SK-N-SH (cell line): ENCODE data around the gene ARHGAP44. TPM values are rescaled to one million over a fixed set of nuclear protein-coding genes. Genes with fewer than 3 reads are reported as not detected.

ENCODE experiments used
- CTCF ChIA-PET: fragments of 300-600, 350-600 bp; formaldehyde crosslinking; extraction: SDS; loops from one replicate; lab custom pipeline; 2021; lab: Yijun Ruan, JAX
- POLR2A ChIA-PET: fragments of 350-600 bp; sonication (Branson Sonifier 250); formaldehyde crosslinking; extraction: SDS; loops from one replicate; lab custom pipeline; 2020; ENCODE audit warnings: antibody characterized with exemption, inconsistent platforms; lab: Yijun Ruan, JAX
- DNase-seq: peaks from one replicate; pipeline ENCODE4 v3.0.0; 2012
- H2AFZ ChIP-seq: fragments of 200-600 bp; sonication (generic); 2 replicates; pipeline ENCODE4 v1.8.1; 2016; ENCODE audit warnings: antibody characterized with exemption, mild to moderate bottlenecking, low read depth
- H3F3A ChIP-seq: fragments of 200-600 bp; sonication (generic); replicated peaks from 2 replicates; pipeline ENCODE3; 2016; ENCODE audit warnings: antibody characterized with exemption, mild to moderate bottlenecking; ENCODE audit not compliant: insufficient read depth
- H3K27ac ChIP-seq, 2 experiments: fragments of 200-500 bp in 1 of 2; fragments of 200-600 bp in 1 of 2; sonication (Bioruptor generic) in 1 of 2; sonication (generic), shearing (Covaris generic) in 1 of 2; 2 replicates each; pipeline versions ENCODE4 v1.5.1 to v1.6.1; 2014 to 2016; ENCODE audit warnings: low read depth in 2 of 2, inconsistent platforms in 1 of 2, low read length in 1 of 2, mild to moderate bottlenecking in 1 of 2, mixed read lengths in 1 of 2
- H3K27me3 ChIP-seq: fragments of 200-600 bp; sonication (generic), shearing (Covaris generic); 2 replicates; pipeline ENCODE4 v1.6.1; 2016; ENCODE audit warnings: mixed run types; ENCODE audit not compliant: insufficient read depth
- H3K36me3 ChIP-seq, 2 experiments: fragments of 200-500 bp in 1 of 2; fragments of 200-600 bp in 1 of 2; sonication (Bioruptor generic) in 1 of 2; sonication (generic) in 1 of 2; replicated peaks in 1 of 2; 2 replicates each; pipeline versions ENCODE3 to v1.5.1; 2014 to 2016; ENCODE audit warnings: low read length in 1 of 2, mild to moderate bottlenecking in 1 of 2; ENCODE audit not compliant: insufficient read depth in 2 of 2, control insufficient read depth in 1 of 2
- H3K4me1 ChIP-seq, 2 experiments: fragments of 200-500 bp in 1 of 2; fragments of 200-600 bp in 1 of 2; sonication (Bioruptor generic) in 1 of 2; sonication (generic), shearing (Covaris generic) in 1 of 2; 2 replicates each; pipeline versions ENCODE4 v1.5.1 to v1.6.1; 2014 to 2016; ENCODE audit warnings: low read depth in 1 of 2, low read length in 1 of 2, mixed run types in 1 of 2; ENCODE audit not compliant: insufficient read depth in 2 of 2, control insufficient read depth in 1 of 2
- H3K4me2 ChIP-seq: fragments of 200-600 bp; sonication (generic), shearing (Covaris generic); 2 replicates; pipeline ENCODE4 v1.6.1; 2017; ENCODE audit warnings: mixed run types
- H3K4me3 ChIP-seq, 2 experiments: fragments of 200-500 bp in 1 of 2; fragments of 200-600 bp in 1 of 2; sonication (Bioruptor generic) in 1 of 2; sonication (generic), shearing (Covaris generic) in 1 of 2; 2 replicates each; pipeline versions ENCODE4 v1.5.1 to v1.8.1; 2014 to 2016; ENCODE audit warnings: low read depth in 2 of 2, inconsistent platforms in 1 of 2, low read length in 1 of 2, mild to moderate bottlenecking in 1 of 2, mixed read lengths in 1 of 2, moderate library complexity in 1 of 2
- H3K79me2 ChIP-seq: fragments of 200-600 bp; sonication (generic); 2 replicates; pipeline ENCODE4 v1.8.1; 2017; ENCODE audit warnings: mild to moderate bottlenecking; ENCODE audit not compliant: insufficient read depth
- H3K9ac ChIP-seq: fragments of 200-600 bp; sonication (generic); 2 replicates; pipeline ENCODE4 v1.6.1; 2017; ENCODE audit warnings: mixed run types
- H3K9me2 ChIP-seq: fragments of 200-600 bp; sonication (generic); 2 replicates; pipeline ENCODE4 v1.6.1; 2017; ENCODE audit warnings: mixed run types
- H3K9me3 ChIP-seq: fragments of 200-600 bp; sonication (generic); 2 replicates; pipeline ENCODE4 v1.6.1; 2017; ENCODE audit warnings: mixed run types, mild to moderate bottlenecking, moderate library complexity
- H4K20me1 ChIP-seq: fragments of 200-600 bp; sonication (generic); 2 replicates; pipeline ENCODE4 v1.6.1; 2017; ENCODE audit warnings: mild to moderate bottlenecking, mixed run types; ENCODE audit not compliant: insufficient read depth
- CTCF ChIP-seq: fragments of 200-600 bp; sonication (generic); IDR thresholded peaks from 2 replicates; pipeline ENCODE4 v1.6.1; 2017; ENCODE audit warnings: antibody characterized with exemption, mild to moderate bottlenecking, moderate library complexity
- ELF1 ChIP-seq: IDR thresholded peaks from 2 replicates; pipeline ENCODE4 v1.4.0; 2012
- EZH2phosphoT487 ChIP-seq: fragments of 200-600 bp; sonication (generic); IDR thresholded peaks from 2 replicates; pipeline ENCODE4 v1.6.1; 2017; ENCODE audit warnings: low read depth, mixed run types, mild to moderate bottlenecking, antibody characterized with exemption, moderate library complexity, borderline replicate concordance
- FOSL2 ChIP-seq: IDR thresholded peaks from 2 replicates; pipeline ENCODE4 v1.4.0; 2012; ENCODE audit warnings: low read depth, mild to moderate bottlenecking, moderate library complexity, borderline replicate concordance
- FOXJ3 ChIP-seq: sonication (generic); formaldehyde crosslinking; IDR thresholded peaks from 2 replicates; pipeline ENCODE4 v1.5.1; 2020; ENCODE audit warnings: mild to moderate bottlenecking, missing genetic modification reagents
- IRF3 ChIP-seq: fragments of 150-350 bp; IDR thresholded peaks from 2 replicates; pipeline ENCODE4 v1.6.1; 2016; ENCODE audit warnings: mild to moderate bottlenecking, low read depth, low read length
- JUND ChIP-seq: IDR thresholded peaks from 2 replicates; pipeline ENCODE4 v1.4.0; 2012
- MXI1 ChIP-seq: IDR thresholded peaks from 2 replicates; pipeline ENCODE4 v1.6.1; 2012; ENCODE audit warnings: mild to moderate bottlenecking, low read depth, low read length, improper control_type of control experiment
- NFIC ChIP-seq: IDR thresholded peaks from 2 replicates; pipeline ENCODE4 v1.4.0; 2012; ENCODE audit warnings: borderline replicate concordance
- NRF1 ChIP-seq: IDR thresholded peaks from 2 replicates; pipeline ENCODE4 v1.6.1; 2012; ENCODE audit warnings: low read depth, mild to moderate bottlenecking, low read length
- PBX3 ChIP-seq: IDR thresholded peaks from 2 replicates; pipeline ENCODE4; 2012
- POLR2AphosphoS5 ChIP-seq: IDR thresholded peaks from 2 replicates; pipeline ENCODE4 v1.6.1; 2012; ENCODE audit warnings: low read depth, low read length
- RAD21 ChIP-seq: IDR thresholded peaks from 2 replicates; pipeline ENCODE4 v1.6.1; 2012; ENCODE audit warnings: mild to moderate bottlenecking, low read length
- RCOR1 ChIP-seq: fragments of 150-350 bp; IDR thresholded peaks from 2 replicates; pipeline ENCODE4 v1.6.1; 2017; ENCODE audit warnings: antibody characterized with exemption, low read length
- REST ChIP-seq: IDR thresholded peaks from 2 replicates; pipeline ENCODE4 v1.6.1; 2012; ENCODE audit warnings: mild to moderate bottlenecking, low read depth, low read length, moderate library complexity
- RFX5 ChIP-seq: IDR thresholded peaks from 2 replicates; pipeline ENCODE4 v1.6.1; 2012; ENCODE audit warnings: mild to moderate bottlenecking, improper control_type of control experiment, low read length
- SMC3 ChIP-seq: IDR thresholded peaks from 2 replicates; pipeline ENCODE4 v1.6.1; 2012; ENCODE audit warnings: low read depth, low read length, improper control_type of control experiment
- TCF12 ChIP-seq: IDR thresholded peaks from 2 replicates; pipeline ENCODE4 v1.4.0; 2012
- USF1 ChIP-seq: IDR thresholded peaks from 2 replicates; pipeline ENCODE4 v1.4.0; 2012; ENCODE audit warnings: low read depth, borderline replicate concordance
- ZBTB33 ChIP-seq: IDR thresholded peaks from 2 replicates; pipeline ENCODE4 v1.4.0; 2012; ENCODE audit warnings: low read depth, borderline replicate concordance
- WGBS: methylation state at CpG from one replicate; pipeline ENCODE4 v1.1.6; 2017; ENCODE audit warnings: low lambda C conversion rate; 5-methylcytosine and 5-hydroxymethylcytosine counted together
- polyA plus RNA-seq, 3 experiments: library from polyadenylated mRNA; depleted of rRNA; stranded (reverse); fragments of >200 nt; gene quantifications; 2 replicates each; pipeline ENCODE4 v1.2.3, GENCODE V29; 2012

ARHGAP44 gene
- polyA plus RNA-seq, 1 of the 3 experiments (the other 2 are of a cell fraction), result 0.28 TPM

GRCh38 chr17:12883472-12883871 lies 94.2 kb downstream of the ARHGAP44 start:
- H3K9ac ChIP-seq, result no peak overlapping the region
- H4K20me1 ChIP-seq, result no peaks in the 10 kb centered on the region
- H3K79me2 ChIP-seq, result no peaks in the 10 kb centered on the region
- ChIA-PET POLR2A (no interaction called here), CTCF (no interaction called here)
- H2AFZ ChIP-seq, result no peak overlapping the region
- H3K9me3 ChIP-seq, result no peaks in the 10 kb centered on the region
- no peaks in the 10 kb centered on the region for H3F3A ChIP-seq
- WGBS, result 4% methylated on average over 2 of the region's 2 CpGs
- no peak overlapping the region for H3K27ac ChIP-seq
- H3K9me2 ChIP-seq, result no peaks in the 10 kb centered on the region
- H3K27me3 ChIP-seq, result no peaks in the 10 kb centered on the region; the same call in 1 of the 2 replicates
- DNase-seq, result no peak
- no peak overlapping the region for H3K4me2 ChIP-seq
- TF ChIP-seq POLR2AphosphoS5 (no peak), EZH2phosphoT487 (no peak), NFIC (no peak), RCOR1 (no peak), ZBTB33 (no peak), USF1 (no peak), PBX3 (no peak), TCF12 (no peak), CTCF (no peak), MXI1 (no peak), REST (no peak), FOSL2 (no peak), SMC3 (no peak), RFX5 (no peak), FOXJ3 (CRISPR knock-in tag) (no peak), JUND (no peak), ELF1 (no peak), NRF1 (no peak), RAD21 (no peak), IRF3 (no peak)
- no peaks in the 10 kb centered on the region for H3K4me1 ChIP-seq
- H3K36me3 ChIP-seq, result no peaks in the 10 kb centered on the region
- no peak overlapping the region for H3K4me3 ChIP-seq
